Lung (tissue), 12 donors: Measurements from ENCODE around the gene SEMA3A. TPM values are rescaled to one million over a fixed set of nuclear protein-coding genes. Genes with fewer than 3 reads are reported as not detected.

Source experiments
- ATAC-seq: fragments of 200-7000 bp; cut with Tn5 transposase; one replicate; pipeline ENCODE4 v1.9.1; 2020; ENCODE audit warnings: moderate number of reproducible peaks; ENCODE audit not compliant: insufficient read depth, low FRiP score
- DNase-seq, 3 donors: peaks; one replicate each; pipeline ENCODE4 v3.0.0-alpha.2; 2013 to 2017
- H3K27ac ChIP-seq, 2 donors: one replicate each; pipeline ENCODE4 v1.5.1; 2013; ENCODE audit warnings: mild to moderate bottlenecking in 2 of 2, moderate library complexity in 2 of 2, control low read depth in 1 of 2, inconsistent platforms in 1 of 2, low read depth in 1 of 2, low read length in 1 of 2
- H3K27me3 ChIP-seq, 3 donors: one replicate each; pipeline ENCODE4 v1.5.1; 2013; ENCODE audit warnings: low read length in 2 of 3; ENCODE audit not compliant: control insufficient read depth in 3 of 3, insufficient read depth in 3 of 3
- H3K36me3 ChIP-seq, 4 donors: one replicate each; pipeline ENCODE4 v1.5.1; 2013; ENCODE audit warnings: low read length in 4 of 4, mild to moderate bottlenecking in 1 of 4, moderate library complexity in 1 of 4; ENCODE audit not compliant: control insufficient read depth in 4 of 4, insufficient read depth in 4 of 4
- H3K4me1 ChIP-seq, 5 donors: one replicate each; pipeline ENCODE4 v1.5.1; 2013; ENCODE audit warnings: low read length in 5 of 5, mild to moderate bottlenecking in 2 of 5, moderate library complexity in 1 of 5; ENCODE audit not compliant: control insufficient read depth in 5 of 5, insufficient read depth in 5 of 5
- H3K4me3 ChIP-seq: one replicate; pipeline ENCODE4 v1.5.1; 2013; ENCODE audit warnings: mild to moderate bottlenecking, control low read depth, moderate library complexity
- H3K9ac ChIP-seq, 2 donors: one replicate each; pipeline ENCODE4 v1.5.1; 2013; ENCODE audit warnings: low read length in 2 of 2, control low read depth in 1 of 2; ENCODE audit not compliant: insufficient read depth in 1 of 2
- H3K9me3 ChIP-seq, 4 donors: one replicate each; pipeline ENCODE4 v1.5.1; 2013; ENCODE audit warnings: low read length in 3 of 4, mild to moderate bottlenecking in 1 of 4, moderate library complexity in 1 of 4; ENCODE audit not compliant: control insufficient read depth in 4 of 4, insufficient read depth in 3 of 4
- CTCF ChIP-seq: IDR thresholded peaks from 2 replicates; pipeline ENCODE4 v1.5.1; 2012; ENCODE audit warnings: mild to moderate bottlenecking; ENCODE audit errors: control extremely low read depth, extremely low read depth
- WGBS, 2 donors: extraction: QIAGEN DNeasy Blood & Tissue Kit; methylation state at CpG; one replicate each; pipeline ENCODE4 v1.1.7; 2013; 5-methylcytosine and 5-hydroxymethylcytosine counted together
- polyA plus RNA-seq, 2 donors: library from polyadenylated mRNA; stranded (reverse); fragments of 200-250 nt; gene quantifications; one replicate each; pipeline ENCODE4 v1.2.1, GENCODE V29; 2013
- total RNA-seq, 2 donors: library from RNA; depleted of rRNA in 1 of 2; stranded (reverse); fragments of >200 nt in 1 of 2; gene quantifications; one replicate each; pipeline ENCODE4 v1.2.1, GENCODE V29; 2014 to 2021
- donor health status: control.
- donor health status: control.
- donor health status: Bipolar disorder and iron deficiency.
- donor health status: healthy.
- donor health status: DM: yes; HTN: yes; CAD: no.

SEMA3A gene
- total and polyA plus RNA-seq, 4 donors, result 0.79 to 21.4 (median 5.5) TPM

- H3K4me3 ChIP-seq, result no peak overlapping the region
- H3K27me3 ChIP-seq, result no peaks in the 10 kb centered on the region
- H3K9ac ChIP-seq, result no peak overlapping the region
- H3K27ac ChIP-seq, result no peak overlapping the region
- H3K9me3 ChIP-seq, result no peaks in the 10 kb centered on the region
- ATAC-seq, result no peak
- H3K36me3 ChIP-seq, result peaks cover 0 to 7% (median 1%) of the 10 kb centered on the region in 4 donors
- peaks cover 0 to 18% (median 0%) of the 10 kb centered on the region in 5 donors for H3K4me1 ChIP-seq
- 74 to 81% methylated on average over 3 of the region's 3 CpGs for WGBS, 2 donors
- DNase-seq, result peak in 1 of 3 donors; percentile 58
- no peak for TF ChIP-seq CTCF
These were observed 58.3 kb downstream of the SEMA3A start for GRCh38 chr7:84136336-84136735.

- H3K9me3 ChIP-seq, result no peaks in the 10 kb centered on the region
- TF ChIP-seq CTCF, result no peak
- 88 to 100% methylated on average over 1 of the region's 1 CpG for WGBS, 2 donors
- no peak overlapping the region for H3K27ac ChIP-seq
- no peak for ATAC-seq
- H3K9ac ChIP-seq, result no peak overlapping the region
- H3K36me3 ChIP-seq, result peaks cover 0 to 7% (median 1%) of the 10 kb centered on the region in 4 donors
- no peak overlapping the region for H3K4me3 ChIP-seq
- no peak for DNase-seq
- peaks cover 0 to 18% (median 0%) of the 10 kb centered on the region in 5 donors for H3K4me1 ChIP-seq
- H3K27me3 ChIP-seq, result no peaks in the 10 kb centered on the region
These were observed 60.4 kb downstream of the SEMA3A start for GRCh38 chr7:84134169-84134568.

GRCh38 chr7:84125654-84126053 lies 68.9 kb downstream of the SEMA3A start:
- ATAC-seq (no peak), DNase-seq (no peak)
- Histone ChIP-seq H3K4me3 (no peak overlapping the region), H3K27me3 (no peaks in the 10 kb centered on the region), H3K9ac (no peak overlapping the region), H3K4me1 (peaks cover 0 to 8% (median 0%) of the 10 kb centered on the region in 5 donors), H3K27ac (no peak overlapping the region), H3K9me3 (no peaks in the 10 kb centered on the region), H3K36me3 (peaks cover 0 to 5% (median 0%) of the 10 kb centered on the region in 4 donors)
- TF ChIP-seq CTCF, result no peak
- WGBS, 2 donors, result 90 to 94% methylated on average over 2 of the region's 2 CpGs

GRCh38 chr7:84123965-84124547 lies 70.5 kb downstream of the SEMA3A start:
- Histone ChIP-seq H3K4me3 (no peak overlapping the region), H3K36me3 (peaks cover 0 to 5% (median 0%) of the 10 kb centered on the region in 4 donors), H3K9me3 (no peaks in the 10 kb centered on the region), H3K27me3 (no peaks in the 10 kb centered on the region), H3K27ac (no peak overlapping the region), H3K4me1 (peaks cover 0 to 5% (median 0%) of the 10 kb centered on the region in 5 donors), H3K9ac (no peak overlapping the region)
- TF ChIP-seq CTCF, result no peak
- 31 to 46% methylated on average over 5 of the region's 5 CpGs for WGBS, 2 donors
- DNase-seq (no peak), ATAC-seq (no peak)
